Uterus (tissue), 2 donors: ENCODE results near the gene SIMC1.
"Not testable (repeated sequence)": the region's sequence is repeated elsewhere in the genome, so short reads cannot be mapped to it uniquely, and the experiment has no call there.

Experiments
- POLR2A ChIP-seq, 2 donors: fragments of 450-650 bp; IDR thresholded peaks; one replicate each; pipeline ENCODE4 v1.6.1; 2016; ENCODE audit warnings: antibody characterized with exemption in 2 of 2, mild to moderate bottlenecking in 1 of 2, moderate library complexity in 1 of 2
- TF ChIP-seq, protein P1 (sequence below), 4 experiments: fragments of 200-600 bp in 2 of 4; fragments of 450-650 bp in 2 of 4; sonication (generic) in 2 of 4; IDR thresholded peaks; one replicate each; pipeline ENCODE4 v1.5.1; 2016 to 2019; ENCODE audit warnings: antibody characterized with exemption in 4 of 4, mild to moderate bottlenecking in 2 of 4, moderate library complexity in 1 of 4

DNA sequence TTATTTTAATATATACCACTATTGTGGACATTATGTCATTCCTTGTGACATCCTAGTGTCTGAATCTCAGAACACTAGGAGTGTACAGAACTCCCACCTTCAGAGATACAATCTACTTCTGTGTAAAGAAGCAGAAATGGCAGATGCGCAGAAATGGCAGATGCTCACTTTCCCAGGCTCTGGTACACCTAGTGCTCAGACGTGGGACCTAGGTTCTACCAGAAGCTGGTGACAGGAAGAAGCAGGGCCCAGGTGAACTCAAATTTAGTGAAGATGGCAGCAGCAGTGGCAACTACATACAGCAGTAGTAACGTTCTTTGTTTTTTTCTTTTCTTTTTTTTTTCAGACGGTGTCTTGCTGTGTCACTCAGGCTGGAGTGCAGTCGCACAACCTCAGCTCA is 22.5 kb downstream of the SIMC1 start:
- TF ChIP-seq, protein P1, sequence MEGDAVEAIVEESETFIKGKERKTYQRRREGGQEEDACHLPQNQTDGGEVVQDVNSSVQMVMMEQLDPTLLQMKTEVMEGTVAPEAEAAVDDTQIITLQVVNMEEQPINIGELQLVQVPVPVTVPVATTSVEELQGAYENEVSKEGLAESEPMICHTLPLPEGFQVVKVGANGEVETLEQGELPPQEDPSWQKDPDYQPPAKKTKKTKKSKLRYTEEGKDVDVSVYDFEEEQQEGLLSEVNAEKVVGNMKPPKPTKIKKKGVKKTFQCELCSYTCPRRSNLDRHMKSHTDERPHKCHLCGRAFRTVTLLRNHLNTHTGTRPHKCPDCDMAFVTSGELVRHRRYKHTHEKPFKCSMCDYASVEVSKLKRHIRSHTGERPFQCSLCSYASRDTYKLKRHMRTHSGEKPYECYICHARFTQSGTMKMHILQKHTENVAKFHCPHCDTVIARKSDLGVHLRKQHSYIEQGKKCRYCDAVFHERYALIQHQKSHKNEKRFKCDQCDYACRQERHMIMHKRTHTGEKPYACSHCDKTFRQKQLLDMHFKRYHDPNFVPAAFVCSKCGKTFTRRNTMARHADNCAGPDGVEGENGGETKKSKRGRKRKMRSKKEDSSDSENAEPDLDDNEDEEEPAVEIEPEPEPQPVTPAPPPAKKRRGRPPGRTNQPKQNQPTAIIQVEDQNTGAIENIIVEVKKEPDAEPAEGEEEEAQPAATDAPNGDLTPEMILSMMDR (IDR thresholded peaks at IDR 0.05), result not testable (repeated sequence)
- not testable (repeated sequence) for TF ChIP-seq POLR2A (IDR thresholded peaks at IDR 0.05)
